IMR-90 (cell line): ENCODE measurements around the gene FRY. TPM values are rescaled to one million over a fixed set of nuclear protein-coding genes. Genes with fewer than 3 reads are reported as not detected.

Experiments
- ATAC-seq: fragments of 200-7000 bp; cut with Tn5 transposase; 2 replicates; pipeline ENCODE4 v1.9.1; 2020; ENCODE audit warnings: low read depth, mild to moderate bottlenecking, moderate library complexity
- BruUV-seq: library from RNA; stranded (reverse); fragments of 400-500 nt; replicated peaks from 2 replicates; lab custom pipeline; 2021; lab: Mats Ljungman, UMichigan
- CTCF ChIA-PET: fragments of 300-600 bp; formaldehyde crosslinking; extraction: SDS; loops from one replicate; lab custom pipeline; 2021; ENCODE audit warnings: antibody characterized with exemption; lab: Yijun Ruan, JAX
- POLR2A ChIA-PET: fragments of 300-600 bp; sonication (Branson Sonifier 250); formaldehyde crosslinking; loops from one replicate; lab custom pipeline; 2022; ENCODE audit warnings: antibody characterized with exemption; ENCODE audit not compliant: unreplicated experiment; lab: Charles Lee
- DNase-seq: peaks from one replicate; pipeline ENCODE4 v3.0.0; 2013
- H2AFZ ChIP-seq: replicated peaks from 2 replicates; pipeline ENCODE3; 2013; ENCODE audit warnings: low read length, mild to moderate bottlenecking; ENCODE audit not compliant: poor library complexity
- H2AK5ac ChIP-seq: 2 replicates; pipeline ENCODE4 v1.6.1; 2013; ENCODE audit warnings: low read depth, low read length, inconsistent platforms
- H2AK9ac ChIP-seq: replicated peaks from 2 replicates; pipeline ENCODE3; 2013; ENCODE audit warnings: mild to moderate bottlenecking, low read depth, low read length, moderate library complexity; ENCODE audit not compliant: poor library complexity
- H2BK120ac ChIP-seq: 2 replicates; pipeline ENCODE4 v1.6.1; 2013; ENCODE audit warnings: low read depth, low read length, inconsistent platforms
- H2BK15ac ChIP-seq: 3 replicates; pipeline ENCODE4 v1.6.1; 2013; ENCODE audit warnings: low read depth, low read length, inconsistent platforms
- H2BK20ac ChIP-seq: 2 replicates; pipeline ENCODE4 v1.6.1; 2013; ENCODE audit warnings: low read depth, mild to moderate bottlenecking, inconsistent platforms, low read length, moderate library complexity
- H2BK5ac ChIP-seq: 2 replicates; pipeline ENCODE4 v1.6.1; 2013; ENCODE audit warnings: mild to moderate bottlenecking, low read depth, low read length, inconsistent platforms; ENCODE audit not compliant: poor library complexity, severe bottlenecking
- H3K14ac ChIP-seq: replicated peaks from 2 replicates; pipeline ENCODE4 v1.6.1; 2013; ENCODE audit warnings: low read depth, low read length, inconsistent platforms
- H3K18ac ChIP-seq: 2 replicates; pipeline ENCODE4 v1.6.1; 2013; ENCODE audit warnings: low read depth, low read length, control low read depth
- H3K23ac ChIP-seq: 2 replicates; pipeline ENCODE4 v1.6.1; 2013; ENCODE audit warnings: low read depth, low read length, inconsistent platforms
- H3K27ac ChIP-seq: 2 replicates; pipeline ENCODE4 v1.5.1; 2013; ENCODE audit warnings: mild to moderate bottlenecking, control low read depth, low read length; ENCODE audit not compliant: insufficient read depth
- H3K27me3 ChIP-seq: 2 replicates; pipeline ENCODE4 v1.6.1; 2013; ENCODE audit warnings: low read length; ENCODE audit not compliant: control insufficient read depth, insufficient read depth
- H3K36me3 ChIP-seq: 2 replicates; pipeline ENCODE4 v1.6.1; 2013; ENCODE audit warnings: low read length, mixed read lengths; ENCODE audit not compliant: control insufficient read depth, insufficient read depth
- H3K4ac ChIP-seq: 2 replicates; pipeline ENCODE4 v1.6.1; 2013; ENCODE audit warnings: low read depth, low read length, inconsistent platforms
- H3K4me1 ChIP-seq: 2 replicates; pipeline ENCODE4 v1.6.1; 2013; ENCODE audit warnings: low read length, mixed read lengths; ENCODE audit not compliant: control insufficient read depth, insufficient read depth
- H3K4me2 ChIP-seq: 2 replicates; pipeline ENCODE4 v1.6.1; 2013; ENCODE audit warnings: low read depth, mild to moderate bottlenecking, control low read depth, low read length, moderate library complexity
- H3K4me3 ChIP-seq: 2 replicates; pipeline ENCODE4 v1.5.1; 2013; ENCODE audit warnings: low read depth, mild to moderate bottlenecking, control low read depth, low read length, moderate library complexity; ENCODE audit not compliant: insufficient read depth
- H3K56ac ChIP-seq: 2 replicates; pipeline ENCODE4 v1.6.1; 2013; ENCODE audit warnings: low read length, inconsistent platforms; ENCODE audit not compliant: insufficient read depth; ENCODE audit errors: extremely low read depth
- H3K79me1 ChIP-seq, 2 experiments: 2 replicates each; pipeline ENCODE4 v1.6.1; 2013; ENCODE audit warnings: low read length in 2 of 2, inconsistent platforms in 1 of 2, low read depth in 1 of 2
- H3K9ac ChIP-seq: 2 replicates; pipeline ENCODE4 v1.6.1; 2013; ENCODE audit warnings: low read depth, low read length, control low read depth
- H3K9me1 ChIP-seq: 2 replicates; pipeline ENCODE4 v1.6.1; 2013; ENCODE audit warnings: low read length, inconsistent platforms; ENCODE audit not compliant: insufficient read depth
- H3K9me3 ChIP-seq: 2 replicates; pipeline ENCODE4 v1.6.1; 2013; ENCODE audit warnings: low read length; ENCODE audit not compliant: control insufficient read depth, insufficient read depth
- H4K20me1 ChIP-seq: 2 replicates; pipeline ENCODE4 v1.6.1; 2013; ENCODE audit warnings: low read length, inconsistent platforms; ENCODE audit not compliant: insufficient read depth
- H4K5ac ChIP-seq: 2 replicates; pipeline ENCODE4 v1.6.1; 2013; ENCODE audit warnings: mild to moderate bottlenecking, low read depth, low read length, control low read depth
- H4K8ac ChIP-seq, 2 experiments: 2 replicates each; pipeline ENCODE4 v1.6.1; 2013; ENCODE audit warnings: low read depth in 2 of 2, low read length in 2 of 2, control low read depth in 1 of 2, inconsistent platforms in 1 of 2
- H4K91ac ChIP-seq: 2 replicates; pipeline ENCODE4 v1.6.1; 2013; ENCODE audit warnings: low read depth, low read length, inconsistent platforms; ENCODE audit not compliant: insufficient read depth
- CHD1 ChIP-seq: IDR thresholded peaks from 2 replicates; pipeline ENCODE4 v1.6.1; 2012; ENCODE audit warnings: low read depth, low read length, improper control_type of control experiment
- MAZ ChIP-seq: IDR thresholded peaks from 2 replicates; pipeline ENCODE4 v1.6.1; 2012; ENCODE audit warnings: low read depth, mild to moderate bottlenecking, low read length, improper control_type of control experiment, moderate library complexity, borderline replicate concordance
- SMC3 ChIP-seq: fragments of 150-350 bp; IDR thresholded peaks from 2 replicates; pipeline ENCODE4 v1.6.1; 2016; ENCODE audit warnings: low read depth, mild to moderate bottlenecking, antibody characterized with exemption, low read length, moderate library complexity
- WGBS, 2 experiments: methylation state at CpG; one replicate each; pipeline versions ENCODE4 v1.1.5 to v1.1.7; 2013; ENCODE audit warnings: missing lambda C conversion rate in 2 of 2; ENCODE audit not compliant: insufficient read length in 1 of 2; ENCODE audit errors: extremely low coverage in 2 of 2; 5-methylcytosine and 5-hydroxymethylcytosine counted together
- dilution Hi-C: fragments of 300-500 bp; cut with HindIII; formaldehyde crosslinking; loops from one replicate; pipeline ENCODE4 v1.14.3; 2018; ENCODE audit warnings: low sequenced_read_pairs; ENCODE audit not compliant: unreplicated experiment
- in situ Hi-C: fragments of 300-500 bp; cut with MboI; formaldehyde crosslinking; loops from 3 replicates; pipeline ENCODE4 v1.14.3; 2019; ENCODE audit warnings: low sequenced_read_pairs, inconsistent platforms, mixed read lengths
- intact Hi-C: fragments of 100-400 bp; cut with micrococcal nuclease; formaldehyde crosslinking; loops from 2 replicates; pipeline ENCODE4 v1.10.0; 2022
- polyA plus RNA-seq, 3 experiments: library from polyadenylated mRNA; depleted of rRNA; stranded (reverse); fragments of >200 nt; gene quantifications; 2 replicates each; pipeline ENCODE4 v1.2.3, GENCODE V29; 2012; ENCODE audit warnings: low replicate concordance in 1 of 3
- total RNA-seq: library from RNA; depleted of rRNA; stranded (reverse); fragments of >200 nt; gene quantifications from 2 replicates; pipeline ENCODE4 v1.2.3, GENCODE V29; 2012
- TF ChIP-seq, protein P1 (sequence below): fragments of 150-350 bp; IDR thresholded peaks from 2 replicates; pipeline ENCODE4 v1.6.1; 2016; ENCODE audit warnings: low read depth, mild to moderate bottlenecking, low read length, moderate library complexity, borderline replicate concordance

FRY gene
- total and polyA plus RNA-seq, 2 of the 4 experiments (the other 2 are of a cell fraction) = 3.0 to 4.8 TPM

DNA sequence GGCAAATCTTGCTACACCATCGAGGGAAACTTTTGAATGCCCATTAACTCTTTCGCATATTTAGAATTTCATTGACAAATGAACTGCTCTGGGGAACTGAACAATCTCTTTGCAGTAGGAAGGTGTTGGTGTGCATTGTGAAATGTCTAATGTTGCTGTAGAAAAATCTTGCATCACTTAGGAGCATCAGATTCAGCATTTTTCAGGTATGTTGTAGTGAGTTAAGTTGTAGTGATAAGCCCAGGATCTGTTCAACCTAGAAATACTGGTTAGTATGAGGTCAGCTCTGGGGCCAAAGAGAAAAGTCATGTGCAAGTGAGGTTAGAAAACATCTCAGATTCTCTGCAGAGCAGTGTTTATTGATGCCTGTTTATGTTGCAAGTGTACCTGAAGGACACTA, 4.1 kb downstream of the FRY start:
- no peak overlapping the region for H2BK20ac ChIP-seq
- H3K79me1 ChIP-seq = peaks cover 6 to 35% of the 10 kb centered on the region in 2 experiments; a peak in 3 of 4 replicates
- no peaks in the 10 kb centered on the region for H3K36me3 ChIP-seq
- H3K27ac ChIP-seq = no peak overlapping the region
- no peak overlapping the region for H3K9ac ChIP-seq
- DNase-seq = no peak
- dilution Hi-C loops = no loop called here
- peaks cover 6% of the 10 kb centered on the region; the same call in 1 of the 2 replicates for H4K20me1 ChIP-seq
- H2BK120ac ChIP-seq = no peak overlapping the region
- no peak overlapping the region for H3K4me3 ChIP-seq
- H2AK5ac ChIP-seq = peak overlapping the region; percentile 11; the same call in 1 of the 2 replicates
- no peak overlapping the region for H2BK5ac ChIP-seq
- H3K56ac ChIP-seq = no peak overlapping the region
- no peak for ATAC-seq
- no peaks in the 10 kb centered on the region for H3K9me3 ChIP-seq
- intact Hi-C loops = loop anchor here (10.0 kb wide), 1 partner anchor 49 kb away; no protein-coding TSS in a partner anchor
- H3K4me1 ChIP-seq = peaks cover 15% of the 10 kb centered on the region
- H3K4ac ChIP-seq = no peak overlapping the region
- TF ChIP-seq, protein P1, sequence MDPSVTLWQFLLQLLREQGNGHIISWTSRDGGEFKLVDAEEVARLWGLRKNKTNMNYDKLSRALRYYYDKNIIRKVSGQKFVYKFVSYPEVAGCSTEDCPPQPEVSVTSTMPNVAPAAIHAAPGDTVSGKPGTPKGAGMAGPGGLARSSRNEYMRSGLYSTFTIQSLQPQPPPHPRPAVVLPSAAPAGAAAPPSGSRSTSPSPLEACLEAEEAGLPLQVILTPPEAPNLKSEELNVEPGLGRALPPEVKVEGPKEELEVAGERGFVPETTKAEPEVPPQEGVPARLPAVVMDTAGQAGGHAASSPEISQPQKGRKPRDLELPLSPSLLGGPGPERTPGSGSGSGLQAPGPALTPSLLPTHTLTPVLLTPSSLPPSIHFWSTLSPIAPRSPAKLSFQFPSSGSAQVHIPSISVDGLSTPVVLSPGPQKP = no peak
- TF ChIP-seq SMC3 (no peak), CHD1 (no peak), MAZ (no peak)
- in situ Hi-C loops = no loop called here
- H4K91ac ChIP-seq = no peak overlapping the region
- H3K23ac ChIP-seq = no peak overlapping the region
- H4K5ac ChIP-seq = no peak overlapping the region; the same call in 1 of the 2 replicates
- H2AK9ac ChIP-seq = no peak overlapping the region
- no CpG with 5 or more reads among the region's 2 CpGs for WGBS, 2 experiments
- peak overlapping the region; percentile 65 for H3K14ac ChIP-seq
- no peak overlapping the region for H3K18ac ChIP-seq
- no peak overlapping the region for H2BK15ac ChIP-seq
- POLR2A ChIA-PET = no interaction called here
- no peaks in the 10 kb centered on the region for H3K27me3 ChIP-seq
- H4K8ac ChIP-seq = no peak overlapping the region
- H2AFZ ChIP-seq = no peak overlapping the region
- CTCF ChIA-PET = interaction anchor here (0.7 kb wide), 1 partner anchor 19 kb away, joined by 3 read pairs; no protein-coding TSS in a partner anchor
- no peak overlapping the region for H3K4me2 ChIP-seq
- BruUV-seq = no TSS peak
- H3K9me1 ChIP-seq = peaks cover 13% of the 10 kb centered on the region
